Pericardium fibroblast (primary cell): ENCODE measurements around the gene CCL20. TPM values are rescaled to one million over a fixed set of nuclear protein-coding genes. Genes with fewer than 3 reads are reported as not detected.

Experiments
- total RNA-seq: library from RNA; depleted of rRNA; stranded (reverse); fragments of >200 nt; gene quantifications from 2 replicates; pipeline ENCODE4 v1.2.3, GENCODE V29; 2015

CCL20 gene, protein sequence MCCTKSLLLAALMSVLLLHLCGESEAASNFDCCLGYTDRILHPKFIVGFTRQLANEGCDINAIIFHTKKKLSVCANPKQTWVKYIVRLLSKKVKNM
- 0.47 and 2.6 TPM in 2 replicates for total RNA-seq

DNA sequence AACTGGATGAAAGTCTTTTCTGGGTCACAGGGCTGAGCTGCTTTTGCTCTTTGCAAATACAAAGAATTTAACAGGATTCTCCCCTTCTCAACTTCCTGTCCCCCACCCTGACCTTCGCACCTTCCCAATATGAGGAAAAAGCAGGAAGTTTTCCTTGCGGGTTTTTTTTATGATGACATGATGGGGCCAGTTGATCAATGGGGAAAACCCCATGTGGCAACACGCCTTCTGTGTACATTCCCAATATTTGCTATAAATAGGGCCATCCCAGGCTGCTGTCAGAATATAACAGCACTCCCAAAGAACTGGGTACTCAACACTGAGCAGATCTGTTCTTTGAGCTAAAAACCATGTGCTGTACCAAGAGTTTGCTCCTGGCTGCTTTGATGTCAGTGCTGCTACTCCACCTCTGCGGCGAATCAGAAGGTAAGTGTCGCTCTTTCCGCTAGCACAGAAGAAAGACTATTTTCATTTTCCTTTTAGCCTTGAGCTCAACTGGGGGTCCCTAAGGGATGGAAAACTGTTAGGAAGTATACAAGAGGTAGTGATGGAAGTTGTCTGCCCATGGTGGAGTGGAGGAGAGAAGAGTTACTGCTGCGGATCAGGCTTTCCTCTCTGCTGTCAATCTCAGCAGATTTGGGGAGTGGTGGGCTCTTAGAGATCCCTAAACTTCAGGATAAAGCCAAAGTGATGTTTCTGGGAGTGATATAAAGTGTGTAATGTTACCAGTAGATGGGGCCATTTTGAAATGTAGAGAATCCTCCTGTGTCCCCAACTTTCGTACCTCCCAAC, at the start of gene CCL20:
TSS of gene CCL20 (plus strand) at position 281 of the 792 bp plus-strand sequence. CDS start at position 351, 70 bp downstream.

Other genes starting within 250 kb of the CCL20 start
- gene SCYGR2, start 214.9 kb upstream of the CCL20 start, total RNA-seq = not detected in 2 replicates
- gene SCYGR3, start 199.0 kb upstream of the CCL20 start, total RNA-seq = not detected in 2 replicates
- not detected in 2 replicates for gene SCYGR4, start 196.3 kb upstream of the CCL20 start, total RNA-seq
- not detected in 2 replicates for gene SCYGR5, start 147.0 kb upstream of the CCL20 start, total RNA-seq
- 0.85 and 1.8 TPM in 2 replicates for gene SLC19A3, start 95.8 kb upstream of the CCL20 start, total RNA-seq
- not detected in 2 replicates for gene SCYGR6, start 89.1 kb upstream of the CCL20 start, total RNA-seq
- gene SCYGR7, start 85.5 kb upstream of the CCL20 start, total RNA-seq = not detected in 2 replicates
- not detected in 2 replicates for gene SCYGR8, start 67.9 kb upstream of the CCL20 start, total RNA-seq
- 1.5 and 7.5 TPM in 2 replicates for gene DAW1, start 57.8 kb downstream of the CCL20 start, total RNA-seq